Fibroblast of skin of left quadriceps (primary cell): ENCODE measurements around the gene FRAS1.
"Not testable (repeated sequence)": the region's sequence is repeated elsewhere in the genome, so short reads cannot be mapped to it uniquely, and the experiment has no call there.

Experiments used
- DNase-seq, 2 experiments: peaks; one replicate each; pipeline ENCODE4 v3.0.0-alpha.2; 2013; ENCODE audit warnings: low read depth in 2 of 2

The FRAS1 gene

GRCh38 chr4:78432896-78433295 is 375.8 kb downstream of the FRAS1 start:
- DNase-seq, result peak; percentile 33 to 35

- DNase-seq, result no peak
These were observed 380.5 kb downstream of the FRAS1 start for GRCh38 chr4:78437608-78438088.

GRCh38 chr4:78439328-78439727 is 382.2 kb downstream of the FRAS1 start:
- no peak for DNase-seq

- DNase-seq, result no peak
These were observed 384.6 kb downstream of the FRAS1 start for GRCh38 chr4:78441756-78442155.

- DNase-seq, result no peak
These were observed 389.5 kb downstream of the FRAS1 start for GRCh38 chr4:78446619-78447018.

- DNase-seq, result no peak
These were observed 394.3 kb downstream of the FRAS1 start for GRCh38 chr4:78451407-78451806.

- DNase-seq, result no peak
These were observed 396.9 kb downstream of the FRAS1 start for GRCh38 chr4:78454016-78454415.

- DNase-seq, result no peak
These were observed 400.6 kb downstream of the FRAS1 start for GRCh38 chr4:78457751-78458150.

GRCh38 chr4:78459327-78459726 is 402.2 kb downstream of the FRAS1 start:
- no peak for DNase-seq

- DNase-seq, result no peak
These were observed 403.2 kb downstream of the FRAS1 start for GRCh38 chr4:78460368-78460767.

GRCh38 chr4:78464265-78464664 is 407.1 kb downstream of the FRAS1 start:
- DNase-seq, result no peak

- DNase-seq, result not testable (repeated sequence)
These were observed 410.1 kb downstream of the FRAS1 start for GRCh38 chr4:78467223-78467622.

GRCh38 chr4:78468272-78468671 is 411.1 kb downstream of the FRAS1 start:
- no peak for DNase-seq

- no peak for DNase-seq
These were observed 419.1 kb downstream of the FRAS1 start for GRCh38 chr4:78476108-78476704.

GRCh38 chr4:78477276-78477675 is 420.2 kb downstream of the FRAS1 start:
- peak in 1 of 2 experiments; percentile 12 for DNase-seq

GRCh38 chr4:78478523-78478922 is 421.4 kb downstream of the FRAS1 start:
- no peak for DNase-seq

- DNase-seq, result no peak
These were observed 423.2 kb downstream of the FRAS1 start for GRCh38 chr4:78480286-78480685.

GRCh38 chr4:78481180-78481579 is 424.1 kb downstream of the FRAS1 start:
- DNase-seq, result peak; percentile 93 to 95

GRCh38 chr4:78482281-78482680 is 425.2 kb downstream of the FRAS1 start:
- no peak for DNase-seq

GRCh38 chr4:78483811-78484210 is 426.7 kb downstream of the FRAS1 start:
- DNase-seq, result no peak

GRCh38 chr4:78484574-78484973 is 427.5 kb downstream of the FRAS1 start:
- DNase-seq, result no peak

- DNase-seq, result no peak
These were observed 436.6 kb downstream of the FRAS1 start for GRCh38 chr4:78493731-78494130.

GRCh38 chr4:78496021-78496643 is 439.0 kb downstream of the FRAS1 start:
- peak in 1 of 2 experiments; percentile 12 for DNase-seq

GRCh38 chr4:78506260-78506659 is 449.1 kb downstream of the FRAS1 start:
- not testable (repeated sequence) for DNase-seq
